Smooth muscle cell (in vitro differentiated cells): ENCODE measurements around the gene ATP2B2. TPM values are rescaled to one million over a fixed set of nuclear protein-coding genes. Genes with fewer than 3 reads are reported as not detected.

Experiments used
- DNase-seq: peaks from one replicate; lab custom pipeline; 2025; ENCODE audit not compliant: unreplicated experiment; lab: John Stamatoyannopoulos, UW
- H2AFZ ChIP-seq: fragments of 200-600 bp; sonication (generic); 2 replicates; pipeline ENCODE4 v1.6.0; 2016; ENCODE audit warnings: antibody characterized with exemption, low read depth, mild to moderate bottlenecking
- H3F3A ChIP-seq: fragments of 200-600 bp; sonication (generic); 2 replicates; pipeline ENCODE4 v1.6.0; 2017; ENCODE audit warnings: antibody characterized with exemption, low read depth
- H3K27ac ChIP-seq: fragments of 200-600 bp; sonication (generic); 2 replicates; pipeline ENCODE4 v1.5.1; 2016; ENCODE audit warnings: low read depth, mild to moderate bottlenecking
- H3K27me3 ChIP-seq: fragments of 200-600 bp; sonication (generic); 2 replicates; pipeline ENCODE4 v1.6.1; 2016; ENCODE audit warnings: low read depth, mild to moderate bottlenecking
- H3K36me3 ChIP-seq: fragments of 200-600 bp; sonication (generic); 2 replicates; pipeline ENCODE4 v1.5.1; 2016; ENCODE audit warnings: low read depth
- H3K4me1 ChIP-seq: fragments of 200-600 bp; sonication (generic); 2 replicates; pipeline ENCODE4 v1.5.1; 2016; ENCODE audit warnings: low read depth
- H3K4me2 ChIP-seq: fragments of 200-600 bp; sonication (generic); 2 replicates; pipeline ENCODE4 v1.6.0; 2016; ENCODE audit warnings: mild to moderate bottlenecking
- H3K4me3 ChIP-seq: fragments of 200-600 bp; sonication (generic); 2 replicates; pipeline ENCODE4 v1.5.1; 2016; ENCODE audit warnings: mild to moderate bottlenecking
- H3K79me2 ChIP-seq: fragments of 200-600 bp; sonication (generic); 2 replicates; pipeline ENCODE4 v1.6.0; 2016; ENCODE audit warnings: low read depth, mild to moderate bottlenecking
- H3K9ac ChIP-seq: fragments of 200-600 bp; sonication (generic); 2 replicates; pipeline ENCODE4 v1.6.0; 2016; ENCODE audit warnings: low read depth
- H3K9me3 ChIP-seq: fragments of 200-600 bp; sonication (generic); replicated peaks from 2 replicates; pipeline ENCODE4 v1.5.1; 2016; ENCODE audit warnings: low read depth
- H4K20me1 ChIP-seq: fragments of 200-600 bp; sonication (generic); 2 replicates; pipeline ENCODE4 v1.6.0; 2016; ENCODE audit warnings: low read depth
- WGBS: methylation state at CpG from one replicate; pipeline ENCODE4 v1.1.7; 2016; ENCODE audit warnings: low lambda C conversion rate; 5-methylcytosine and 5-hydroxymethylcytosine counted together
- polyA plus RNA-seq: library from polyadenylated mRNA; unstranded; fragments of >200 nt; fragmentation: Nextera tagmentation; extraction: Ambion mirVana; gene quantifications from 2 replicates; pipeline ENCODE4 v1.2.1, GENCODE V29; 2016
- total RNA-seq: library from RNA; depleted of rRNA; stranded (reverse); fragments of >200 nt; gene quantifications from 2 replicates; pipeline ENCODE4 v1.2.3, GENCODE V29; 2014
- TF ChIP-seq, protein P1 (sequence below): fragments of 200-600 bp; sonication (generic); IDR thresholded peaks from 2 replicates; pipeline ENCODE4 v1.5.1; 2017; ENCODE audit warnings: borderline replicate concordance, mild to moderate bottlenecking, antibody characterized with exemption; ENCODE audit not compliant: insufficient read depth, poor library complexity, severe bottlenecking

ATP2B2 gene
- total and polyA plus RNA-seq, 2 experiments from 2014 or later = not detected

DNA sequence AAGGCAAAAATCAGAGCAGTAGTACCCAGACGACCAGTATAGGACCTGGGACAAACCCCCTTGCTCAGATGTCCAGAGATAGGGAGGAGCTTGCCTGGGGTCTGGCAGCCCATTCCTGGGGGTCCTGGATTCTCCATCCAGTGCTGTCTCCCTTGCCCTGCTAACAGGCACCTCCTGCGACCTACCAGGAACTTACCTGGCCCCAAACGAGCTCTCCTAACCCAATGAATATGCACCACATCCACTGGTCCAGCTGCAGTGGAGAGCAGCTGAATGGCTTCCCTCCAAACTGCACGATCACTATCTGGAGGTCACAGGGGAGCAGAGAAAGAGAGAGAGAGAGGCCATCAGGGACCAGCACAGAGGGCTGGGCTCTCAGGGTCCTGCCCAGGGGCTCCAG is 165.3 kb downstream of the ATP2B2 start:
- WGBS = 86% methylated on average over 4 of the region's 4 CpGs
- H2AFZ ChIP-seq = no peak overlapping the region
- no peaks in the 10 kb centered on the region for H3K9me3 ChIP-seq
- no peak overlapping the region for H3K4me3 ChIP-seq
- H3K36me3 ChIP-seq = no peaks in the 10 kb centered on the region
- H3F3A ChIP-seq = no peaks in the 10 kb centered on the region
- H3K27me3 ChIP-seq = no peaks in the 10 kb centered on the region
- no peak for DNase-seq
- H3K4me2 ChIP-seq = no peak overlapping the region
- H3K27ac ChIP-seq = no peak overlapping the region
- peaks cover 8% of the 10 kb centered on the region for H3K4me1 ChIP-seq
- H3K79me2 ChIP-seq = no peaks in the 10 kb centered on the region
- TF ChIP-seq, protein P1, sequence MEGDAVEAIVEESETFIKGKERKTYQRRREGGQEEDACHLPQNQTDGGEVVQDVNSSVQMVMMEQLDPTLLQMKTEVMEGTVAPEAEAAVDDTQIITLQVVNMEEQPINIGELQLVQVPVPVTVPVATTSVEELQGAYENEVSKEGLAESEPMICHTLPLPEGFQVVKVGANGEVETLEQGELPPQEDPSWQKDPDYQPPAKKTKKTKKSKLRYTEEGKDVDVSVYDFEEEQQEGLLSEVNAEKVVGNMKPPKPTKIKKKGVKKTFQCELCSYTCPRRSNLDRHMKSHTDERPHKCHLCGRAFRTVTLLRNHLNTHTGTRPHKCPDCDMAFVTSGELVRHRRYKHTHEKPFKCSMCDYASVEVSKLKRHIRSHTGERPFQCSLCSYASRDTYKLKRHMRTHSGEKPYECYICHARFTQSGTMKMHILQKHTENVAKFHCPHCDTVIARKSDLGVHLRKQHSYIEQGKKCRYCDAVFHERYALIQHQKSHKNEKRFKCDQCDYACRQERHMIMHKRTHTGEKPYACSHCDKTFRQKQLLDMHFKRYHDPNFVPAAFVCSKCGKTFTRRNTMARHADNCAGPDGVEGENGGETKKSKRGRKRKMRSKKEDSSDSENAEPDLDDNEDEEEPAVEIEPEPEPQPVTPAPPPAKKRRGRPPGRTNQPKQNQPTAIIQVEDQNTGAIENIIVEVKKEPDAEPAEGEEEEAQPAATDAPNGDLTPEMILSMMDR = no peak
- H4K20me1 ChIP-seq = no peaks in the 10 kb centered on the region
- H3K9ac ChIP-seq = no peak overlapping the region

DNA sequence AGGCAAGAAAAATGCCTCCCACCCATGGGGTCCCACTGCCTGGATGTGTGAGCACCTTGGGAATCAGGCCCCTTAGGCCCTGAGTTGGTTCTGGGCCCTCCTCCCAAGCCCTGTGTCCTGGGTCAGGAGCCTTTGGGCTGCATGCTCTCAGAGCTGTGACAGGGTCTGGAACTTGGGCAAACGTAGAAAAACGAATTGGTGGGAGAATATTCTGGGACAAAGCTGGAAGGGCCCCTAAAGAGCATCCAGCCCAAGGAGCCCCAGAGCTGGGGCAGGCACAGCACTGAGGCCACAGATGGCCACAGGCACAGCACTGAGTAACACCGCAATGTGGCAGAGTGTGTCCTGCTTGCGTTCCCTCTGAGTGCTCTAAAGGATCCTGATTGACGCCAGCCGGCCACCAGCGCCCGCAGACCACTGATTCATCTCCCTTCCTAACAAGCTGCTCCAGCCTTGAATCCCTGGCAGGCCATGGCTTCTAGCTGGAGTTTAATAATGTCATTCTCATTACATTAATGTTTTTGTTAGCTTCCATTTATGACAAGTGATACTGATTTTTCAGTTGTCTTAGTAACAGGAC is 165.9 kb downstream of the ATP2B2 start:
- Histone ChIP-seq H3K4me2 (no peak overlapping the region), H3K36me3 (no peaks in the 10 kb centered on the region), H3K9ac (no peak overlapping the region), H3K27ac (no peak overlapping the region), H4K20me1 (no peaks in the 10 kb centered on the region), H3K4me3 (no peak overlapping the region), H3K79me2 (no peaks in the 10 kb centered on the region), H3F3A (no peaks in the 10 kb centered on the region), H3K9me3 (no peaks in the 10 kb centered on the region), H3K27me3 (no peaks in the 10 kb centered on the region), H2AFZ (peak overlapping the region; percentile 56), H3K4me1 (peaks cover 8% of the 10 kb centered on the region)
- WGBS = 67% methylated on average over 8 of the region's 8 CpGs
- no peak for DNase-seq
- TF ChIP-seq, protein P1 = no peak

DNA sequence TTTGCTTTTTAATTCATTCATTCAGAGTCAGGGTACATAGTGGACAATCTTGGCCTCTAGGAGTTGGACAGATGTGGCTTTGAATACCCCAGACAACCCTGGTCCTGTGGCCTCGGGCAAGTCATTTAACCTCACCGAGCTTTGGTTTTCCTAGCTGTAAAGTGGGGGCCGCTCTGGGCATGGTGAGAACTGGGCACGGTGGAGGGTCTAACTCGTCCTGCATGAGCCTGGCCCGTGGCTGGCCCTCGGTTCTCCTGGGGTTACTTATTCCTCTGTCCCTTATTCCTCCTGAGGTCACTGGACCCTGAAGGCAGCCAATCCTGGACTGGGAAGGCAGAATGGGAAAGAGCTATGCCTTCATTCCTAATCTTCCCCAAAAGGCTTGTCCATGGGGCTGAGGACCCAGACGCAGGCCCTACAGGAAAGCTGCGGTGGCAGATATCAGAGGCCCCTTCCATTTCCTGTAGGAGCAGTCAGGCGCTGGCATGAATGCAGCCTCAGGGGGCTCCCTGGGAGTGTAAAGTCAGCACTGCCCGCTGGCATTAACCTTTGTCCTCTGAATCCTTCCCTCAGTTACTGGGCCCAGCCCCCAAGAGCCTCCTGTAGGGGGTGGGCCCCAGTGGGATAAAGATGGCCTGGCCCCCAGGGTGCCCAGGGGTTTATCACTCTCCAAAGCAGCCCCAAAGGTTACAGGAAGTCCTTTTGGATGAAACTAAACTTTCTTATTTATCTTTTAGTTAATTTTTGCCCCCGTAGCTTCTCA is 166.6 kb downstream of the ATP2B2 start:
- no peaks in the 10 kb centered on the region for H3K27me3 ChIP-seq
- H3K9ac ChIP-seq = no peak overlapping the region
- TF ChIP-seq, protein P1 = no peak
- H3K36me3 ChIP-seq = no peaks in the 10 kb centered on the region
- DNase-seq = no peak
- peaks cover 8% of the 10 kb centered on the region for H3K4me1 ChIP-seq
- H3F3A ChIP-seq = no peaks in the 10 kb centered on the region
- no peaks in the 10 kb centered on the region for H3K9me3 ChIP-seq
- H2AFZ ChIP-seq = peak overlapping the region; percentile 56
- no peak overlapping the region for H3K4me2 ChIP-seq
- H3K27ac ChIP-seq = no peak overlapping the region
- WGBS = 78% methylated on average over 12 of the region's 12 CpGs
- no peak overlapping the region for H3K4me3 ChIP-seq
- H4K20me1 ChIP-seq = no peaks in the 10 kb centered on the region
- H3K79me2 ChIP-seq = no peaks in the 10 kb centered on the region

DNA sequence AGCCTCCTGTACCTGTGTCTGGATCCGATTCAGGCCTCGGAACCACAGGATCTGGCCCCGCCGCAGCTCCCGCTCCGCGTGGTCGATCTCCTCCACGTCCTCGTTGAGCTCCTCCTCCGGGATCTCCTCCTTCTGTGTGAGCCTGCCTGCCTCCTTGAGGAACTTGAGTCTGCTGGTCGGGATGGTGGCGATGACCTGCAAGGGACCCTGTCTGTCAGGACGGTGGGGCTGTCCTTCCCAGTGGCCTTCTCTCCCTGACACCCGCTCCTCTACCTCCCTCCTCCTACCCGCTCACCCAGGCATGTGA is 167.3 kb downstream of the ATP2B2 start:
- no peaks in the 10 kb centered on the region for H4K20me1 ChIP-seq
- peaks cover 8% of the 10 kb centered on the region for H3K4me1 ChIP-seq
- no peak overlapping the region for H3K4me3 ChIP-seq
- DNase-seq = no peak
- H3K9me3 ChIP-seq = no peaks in the 10 kb centered on the region
- H3F3A ChIP-seq = no peaks in the 10 kb centered on the region
- no peak overlapping the region for H2AFZ ChIP-seq
- no peak overlapping the region for H3K27ac ChIP-seq
- no peaks in the 10 kb centered on the region for H3K36me3 ChIP-seq
- 89% methylated on average over 16 of the region's 16 CpGs for WGBS
- no peaks in the 10 kb centered on the region for H3K27me3 ChIP-seq
- no peaks in the 10 kb centered on the region for H3K79me2 ChIP-seq
- H3K4me2 ChIP-seq = no peak overlapping the region
- no peak overlapping the region for H3K9ac ChIP-seq
- TF ChIP-seq, protein P1 = no peak
